ENCODE data around the gene DACH1.

GRCh38 chr13:71786875-71787274 lies 80.1 kb downstream of the DACH1 start:
- TF ChIP-seq POLR2A (IDR thresholded peaks at IDR 0.05) (no peak), CTCF (IDR thresholded peaks at IDR 0.05) (no peak)
